ENCODE data around the gene FCN3.
"Not testable (repeated sequence)": the region's sequence is repeated elsewhere in the genome, so short reads cannot be mapped to it uniquely, and the experiment has no call there.

The FCN3 gene

DNA sequence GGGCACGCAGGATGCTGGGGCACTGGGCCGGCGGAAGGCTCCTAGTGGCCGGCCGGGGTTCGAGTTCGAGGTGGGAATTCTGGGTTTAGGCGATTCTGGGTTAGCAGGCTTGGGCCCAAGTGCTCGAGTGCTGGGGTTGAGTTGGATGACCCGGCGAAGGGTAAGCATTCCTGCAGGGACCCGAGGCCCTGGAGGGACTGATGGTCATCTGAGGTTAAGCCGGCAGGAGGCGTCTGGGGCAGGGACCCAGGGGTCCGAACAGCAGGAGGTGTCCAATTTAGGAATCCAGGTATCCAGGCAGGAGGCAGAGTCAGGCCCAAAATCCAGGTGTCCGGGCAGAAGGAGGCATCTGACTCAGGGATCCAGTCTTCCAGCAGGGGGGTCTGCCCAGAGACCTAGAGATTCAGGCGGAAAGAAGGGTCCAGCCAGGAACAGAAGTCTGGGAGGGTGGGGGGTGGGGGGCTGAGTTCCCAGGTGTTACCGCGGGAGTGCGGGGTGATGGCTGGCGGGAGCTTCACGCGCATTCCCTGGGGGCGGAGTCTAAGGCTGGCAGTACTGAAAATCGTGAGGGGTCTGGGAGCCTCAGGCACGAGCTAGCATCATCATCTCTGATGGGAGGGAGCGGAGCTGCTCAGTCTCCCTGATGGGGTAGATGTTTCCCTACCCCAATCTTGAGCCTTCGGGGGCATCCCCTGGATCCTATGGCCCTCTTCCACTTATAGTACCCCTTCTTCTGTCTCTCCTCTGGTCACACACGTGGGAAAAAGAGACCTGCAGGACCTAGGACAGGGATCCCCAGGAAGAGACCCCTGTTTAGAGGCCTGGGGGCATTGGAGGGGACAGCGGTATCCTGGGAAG lies 18.4 kb upstream of the FCN3 start:
- H3K27ac ChIP-seq (ENCODE audit: low read depth, low read length) = no peak overlapping the region
- H3K4me3 ChIP-seq (ENCODE audit: low read depth in 1 of 5, low read length in 5 of 5) = peak overlapping the region in 4 of 5 donors; percentile 27 to 61 (median 58)
- peaks cover 0 to 4% (median 0%) of the 10 kb centered on the region in 5 donors for H3K27me3 ChIP-seq (ENCODE audit: control insufficient read depth in 5 of 5, insufficient read depth in 4 of 5, low read length in 5 of 5)
- H3K9ac ChIP-seq (ENCODE audit: low read length in 5 of 5) = peak overlapping the region; percentile 21 to 72 (median 48)
- H3K9me3 ChIP-seq (ENCODE audit: control insufficient read depth in 5 of 5, low read length in 5 of 5) = no peaks in the 10 kb centered on the region
- no peaks in the 10 kb centered on the region for H3K36me3 ChIP-seq (ENCODE audit: control insufficient read depth in 5 of 5, insufficient read depth in 5 of 5, low read length in 5 of 5)
- H3K4me1 ChIP-seq (ENCODE audit: control insufficient read depth in 5 of 5, insufficient read depth in 5 of 5, low read length in 5 of 5) = peaks cover 4 to 53% (median 24%) of the 10 kb centered on the region in 5 donors

DNA sequence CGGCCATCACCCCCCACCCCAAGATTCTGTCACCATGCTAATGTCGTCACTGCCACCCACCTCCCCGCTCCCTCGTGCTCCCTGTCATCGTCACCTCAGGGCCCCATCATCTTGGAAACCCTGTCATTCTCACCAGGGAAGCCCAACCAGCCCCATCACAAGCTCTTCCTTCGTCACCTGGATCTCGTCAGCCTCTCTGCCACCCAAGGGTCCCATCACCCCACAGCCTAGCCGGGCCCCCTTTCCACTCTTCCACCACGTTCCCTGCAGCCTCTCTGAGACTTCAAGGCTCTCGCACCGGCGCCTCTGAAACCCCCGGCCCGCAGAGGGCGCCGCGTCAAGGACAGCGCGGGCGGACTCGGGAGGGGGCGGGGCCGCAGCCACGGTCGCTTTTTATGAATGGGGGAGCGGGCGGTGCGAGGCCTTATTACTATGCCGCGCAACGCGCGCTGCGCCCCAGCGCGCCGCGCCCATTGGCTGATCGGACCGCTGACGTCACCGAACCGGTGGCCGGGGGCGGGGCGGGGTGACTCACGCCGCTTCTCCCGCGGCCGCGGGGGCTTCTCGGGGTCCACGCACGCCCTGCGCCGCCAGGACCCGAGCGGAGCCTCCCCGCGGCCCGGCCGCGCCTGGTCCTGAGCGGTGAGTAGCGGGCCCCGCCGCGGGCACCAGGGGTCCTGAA lies 17.6 kb upstream of the FCN3 start, which contains the start of gene GPR3:
Gene GPR3 (plus strand): TSS at position 527 of the 682 bp plus-strand sequence. CDS start 1,177 bp downstream, outside the sequence.
- Histone ChIP-seq H3K27me3 (ENCODE audit: control insufficient read depth in 5 of 5, insufficient read depth in 4 of 5, low read length in 5 of 5) (peaks cover 0 to 4% (median 0%) of the 10 kb centered on the region in 5 donors), H3K36me3 (ENCODE audit: control insufficient read depth in 5 of 5, insufficient read depth in 5 of 5, low read length in 5 of 5) (no peaks in the 10 kb centered on the region), H3K4me3 (ENCODE audit: low read depth in 1 of 5, low read length in 5 of 5) (peak within 1 kb of the TSS; percentile 42 to 61 (median 57)), H3K27ac (ENCODE audit: low read depth, low read length) (no peak within 1 kb of the TSS), H3K9me3 (ENCODE audit: control insufficient read depth in 5 of 5, low read length in 5 of 5) (no peaks in the 10 kb centered on the region), H3K9ac (ENCODE audit: low read length in 5 of 5) (peak within 1 kb of the TSS; percentile 21 to 72 (median 49)), H3K4me1 (ENCODE audit: control insufficient read depth in 5 of 5, insufficient read depth in 5 of 5, low read length in 5 of 5) (peaks cover 4 to 52% (median 24%) of the 10 kb centered on the region in 5 donors)

DNA sequence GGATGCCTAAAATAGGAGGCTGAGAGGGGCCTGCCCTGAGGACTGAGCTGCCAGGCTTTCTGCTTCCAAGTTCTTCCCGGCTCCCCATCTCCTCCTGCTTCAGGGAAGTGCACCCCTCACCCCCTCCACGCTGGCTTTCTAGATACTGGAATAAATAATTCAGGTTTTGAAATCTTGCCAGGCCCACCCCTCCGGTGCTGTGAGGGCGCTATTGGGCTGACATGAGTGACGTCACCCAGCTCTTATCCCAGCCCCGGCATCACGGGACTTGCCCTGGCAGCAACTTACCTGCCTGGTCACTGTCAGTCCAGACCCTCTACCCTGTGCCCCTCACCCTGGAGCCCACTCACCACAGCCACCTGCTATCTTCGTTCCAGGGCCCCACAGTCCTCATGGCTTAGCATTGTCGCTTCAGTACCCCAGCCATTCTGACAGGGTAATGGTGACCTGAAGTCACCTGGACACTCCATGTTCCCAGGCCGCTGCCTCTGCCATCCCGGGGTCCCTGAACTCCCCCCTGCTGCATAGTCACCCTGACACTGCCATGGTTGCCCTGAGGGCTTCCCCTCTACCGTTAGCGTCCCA lies 17.0 kb upstream of the FCN3 start:
- Histone ChIP-seq H3K27me3 (ENCODE audit: control insufficient read depth in 5 of 5, insufficient read depth in 4 of 5, low read length in 5 of 5) (peaks cover 0 to 4% (median 0%) of the 10 kb centered on the region in 5 donors), H3K36me3 (ENCODE audit: control insufficient read depth in 5 of 5, insufficient read depth in 5 of 5, low read length in 5 of 5) (no peaks in the 10 kb centered on the region), H3K4me1 (ENCODE audit: control insufficient read depth in 5 of 5, insufficient read depth in 5 of 5, low read length in 5 of 5) (peaks cover 4 to 48% (median 20%) of the 10 kb centered on the region in 5 donors), H3K9me3 (ENCODE audit: control insufficient read depth in 5 of 5, low read length in 5 of 5) (no peaks in the 10 kb centered on the region), H3K9ac (ENCODE audit: low read length in 5 of 5) (peak overlapping the region in 4 of 5 donors; percentile 1 to 58 (median 16)), H3K4me3 (ENCODE audit: low read depth in 1 of 5, low read length in 5 of 5) (peak overlapping the region; percentile 42 to 61 (median 54)), H3K27ac (ENCODE audit: low read depth, low read length) (no peak overlapping the region)

DNA sequence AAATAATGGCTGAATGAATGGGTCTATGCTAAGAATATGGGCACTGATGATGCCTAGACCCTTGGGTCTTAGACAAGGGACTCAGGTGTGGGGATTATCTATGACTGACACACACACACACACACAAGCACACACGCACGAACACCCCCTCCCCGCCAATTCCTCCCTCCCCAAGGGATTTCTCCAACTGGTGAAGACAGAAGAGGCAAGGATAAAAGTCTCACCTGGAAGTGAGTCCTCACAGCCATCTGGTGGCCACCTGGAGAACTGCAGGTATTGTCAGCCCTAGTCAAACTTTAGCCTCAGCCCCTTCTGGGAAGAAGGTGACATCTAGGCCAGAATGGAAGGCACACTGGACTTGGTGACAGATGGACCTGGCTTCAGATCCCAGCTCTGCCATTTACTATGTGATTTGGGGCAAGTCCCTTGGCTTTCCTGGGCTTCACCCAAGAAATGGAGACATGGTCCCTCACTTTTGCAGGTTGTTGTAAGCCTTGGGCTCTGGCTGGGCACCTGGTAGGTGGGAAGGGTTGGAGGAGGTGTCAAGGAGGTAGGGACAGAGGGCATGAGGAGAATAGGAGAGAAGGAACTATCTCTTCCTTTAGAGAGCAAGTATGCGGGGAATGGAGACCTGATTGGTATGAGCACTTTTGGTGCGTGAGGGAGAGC lies 13.8 kb upstream of the FCN3 start:
- peaks cover 0 to 4% (median 0%) of the 10 kb centered on the region in 5 donors for H3K27me3 ChIP-seq (ENCODE audit: control insufficient read depth in 5 of 5, insufficient read depth in 4 of 5, low read length in 5 of 5)
- H3K36me3 ChIP-seq (ENCODE audit: control insufficient read depth in 5 of 5, insufficient read depth in 5 of 5, low read length in 5 of 5) = no peaks in the 10 kb centered on the region
- peaks cover 4 to 39% (median 16%) of the 10 kb centered on the region in 5 donors for H3K4me1 ChIP-seq (ENCODE audit: control insufficient read depth in 5 of 5, insufficient read depth in 5 of 5, low read length in 5 of 5)
- peak overlapping the region in 1 of 5 donors; percentile 33 for H3K9ac ChIP-seq (ENCODE audit: low read length in 5 of 5)
- no peak overlapping the region for H3K27ac ChIP-seq (ENCODE audit: low read depth, low read length)
- H3K9me3 ChIP-seq (ENCODE audit: control insufficient read depth in 5 of 5, low read length in 5 of 5) = no peaks in the 10 kb centered on the region
- no peak overlapping the region for H3K4me3 ChIP-seq (ENCODE audit: low read depth in 1 of 5, low read length in 5 of 5)

DNA sequence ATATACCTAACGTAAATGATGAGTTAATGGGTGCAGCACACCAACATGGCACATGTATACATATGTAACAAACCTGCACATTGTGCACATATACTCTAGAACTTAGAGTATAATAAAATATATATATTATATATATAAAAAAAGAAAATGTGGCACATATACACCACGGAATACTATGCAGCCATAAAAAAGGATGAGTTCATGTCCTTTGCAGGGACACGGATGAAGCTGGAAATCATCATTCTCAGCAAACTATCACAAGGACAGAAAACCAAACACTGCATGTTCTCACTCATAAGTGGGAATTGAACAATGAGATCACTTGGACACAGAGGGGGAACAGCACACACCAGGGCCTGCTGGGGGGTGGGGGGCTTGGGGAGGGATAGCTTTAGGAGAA lies 10.2 kb upstream of the FCN3 start:
- H3K4me1 ChIP-seq (ENCODE audit: control insufficient read depth in 5 of 5, insufficient read depth in 5 of 5, low read length in 5 of 5) = peaks cover 0 to 14% (median 0%) of the 10 kb centered on the region in 5 donors
- not testable (repeated sequence) for H3K36me3 ChIP-seq (ENCODE audit: control insufficient read depth in 5 of 5, insufficient read depth in 5 of 5, low read length in 5 of 5); H3K27me3 ChIP-seq (ENCODE audit: control insufficient read depth in 5 of 5, insufficient read depth in 4 of 5, low read length in 5 of 5); H3K9ac ChIP-seq (ENCODE audit: low read length in 5 of 5); H3K4me3 ChIP-seq (ENCODE audit: low read depth in 1 of 5, low read length in 5 of 5); H3K27ac ChIP-seq (ENCODE audit: low read depth, low read length); H3K9me3 ChIP-seq (ENCODE audit: control insufficient read depth in 5 of 5, low read length in 5 of 5)

DNA sequence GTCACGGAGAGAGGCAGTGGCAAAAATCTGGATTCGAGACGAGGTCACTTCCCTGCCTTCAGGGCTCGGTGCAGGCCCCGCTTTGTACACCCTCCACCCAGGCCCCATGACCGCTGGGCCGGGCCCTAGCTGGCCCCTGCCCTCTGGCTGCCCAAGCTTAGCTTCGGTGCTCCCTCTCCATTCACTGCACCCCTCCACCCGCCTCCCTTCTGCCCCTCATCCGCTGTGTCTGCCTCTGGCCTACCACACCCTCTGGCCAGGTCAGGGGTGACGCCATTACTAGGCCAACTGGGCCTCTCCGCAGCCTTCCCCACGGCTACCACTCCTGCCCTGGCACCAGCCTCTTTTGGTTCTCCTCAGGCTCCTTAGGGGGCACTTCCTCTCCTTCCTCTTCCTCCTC lies 9.0 kb upstream of the FCN3 start:
- no peaks in the 10 kb centered on the region for H3K36me3 ChIP-seq (ENCODE audit: control insufficient read depth in 5 of 5, insufficient read depth in 5 of 5, low read length in 5 of 5)
- no peak overlapping the region for H3K4me3 ChIP-seq (ENCODE audit: low read depth in 1 of 5, low read length in 5 of 5)
- peaks cover 0 to 9% (median 0%) of the 10 kb centered on the region in 5 donors for H3K4me1 ChIP-seq (ENCODE audit: control insufficient read depth in 5 of 5, insufficient read depth in 5 of 5, low read length in 5 of 5)
- H3K9ac ChIP-seq (ENCODE audit: low read length in 5 of 5) = no peak overlapping the region
- H3K9me3 ChIP-seq (ENCODE audit: control insufficient read depth in 5 of 5, low read length in 5 of 5) = no peaks in the 10 kb centered on the region
- no peak overlapping the region for H3K27ac ChIP-seq (ENCODE audit: low read depth, low read length)
- H3K27me3 ChIP-seq (ENCODE audit: control insufficient read depth in 5 of 5, insufficient read depth in 4 of 5, low read length in 5 of 5) = peaks cover 0 to 9% (median 0%) of the 10 kb centered on the region in 5 donors

DNA sequence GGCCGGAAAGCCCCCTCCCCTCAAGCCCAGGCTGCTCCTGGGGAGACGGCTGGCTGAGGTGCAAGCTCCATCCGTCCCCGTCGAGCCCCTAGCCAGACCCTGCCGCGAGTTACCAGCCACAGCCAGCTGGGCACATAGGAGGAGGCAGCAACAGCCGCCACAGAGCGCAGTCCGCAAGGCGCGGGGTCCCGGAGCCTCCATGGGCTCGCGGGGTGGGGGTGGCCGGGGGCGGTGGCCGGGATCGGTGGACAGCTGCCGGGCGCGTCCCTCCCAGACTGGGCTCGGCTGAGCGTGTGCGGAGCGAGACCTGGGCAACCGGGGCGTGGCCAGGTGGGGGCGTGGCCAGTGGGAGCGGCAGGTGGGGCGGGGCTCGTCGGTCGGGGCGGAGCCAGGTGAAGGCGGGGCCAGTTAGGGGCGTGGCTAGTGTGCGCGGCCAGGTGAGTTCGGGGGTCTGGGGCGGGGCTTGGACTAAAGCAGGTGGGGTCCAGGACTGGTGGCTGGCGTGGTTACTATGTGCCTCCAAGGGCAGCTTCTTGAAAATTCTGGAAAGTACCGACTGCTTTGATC lies 8.5 kb upstream of the FCN3 start, which contains the start of gene CD164L2:
Gene CD164L2 (minus strand): TSS at position 295 of the 567 bp plus-strand sequence. CDS start 94 bp downstream, at position 201.
- no peaks in the 10 kb centered on the region for H3K9me3 ChIP-seq (ENCODE audit: control insufficient read depth in 5 of 5, low read length in 5 of 5)
- no peak within 1 kb of the TSS for H3K9ac ChIP-seq (ENCODE audit: low read length in 5 of 5)
- H3K4me3 ChIP-seq (ENCODE audit: low read depth in 1 of 5, low read length in 5 of 5) = no peak within 1 kb of the TSS
- H3K27ac ChIP-seq (ENCODE audit: low read depth, low read length) = no peak within 1 kb of the TSS
- H3K4me1 ChIP-seq (ENCODE audit: control insufficient read depth in 5 of 5, insufficient read depth in 5 of 5, low read length in 5 of 5) = peaks cover 0 to 3% (median 0%) of the 10 kb centered on the region in 5 donors
- H3K36me3 ChIP-seq (ENCODE audit: control insufficient read depth in 5 of 5, insufficient read depth in 5 of 5, low read length in 5 of 5) = no peaks in the 10 kb centered on the region
- H3K27me3 ChIP-seq (ENCODE audit: control insufficient read depth in 5 of 5, insufficient read depth in 4 of 5, low read length in 5 of 5) = peaks cover 0 to 9% (median 0%) of the 10 kb centered on the region in 5 donors

DNA sequence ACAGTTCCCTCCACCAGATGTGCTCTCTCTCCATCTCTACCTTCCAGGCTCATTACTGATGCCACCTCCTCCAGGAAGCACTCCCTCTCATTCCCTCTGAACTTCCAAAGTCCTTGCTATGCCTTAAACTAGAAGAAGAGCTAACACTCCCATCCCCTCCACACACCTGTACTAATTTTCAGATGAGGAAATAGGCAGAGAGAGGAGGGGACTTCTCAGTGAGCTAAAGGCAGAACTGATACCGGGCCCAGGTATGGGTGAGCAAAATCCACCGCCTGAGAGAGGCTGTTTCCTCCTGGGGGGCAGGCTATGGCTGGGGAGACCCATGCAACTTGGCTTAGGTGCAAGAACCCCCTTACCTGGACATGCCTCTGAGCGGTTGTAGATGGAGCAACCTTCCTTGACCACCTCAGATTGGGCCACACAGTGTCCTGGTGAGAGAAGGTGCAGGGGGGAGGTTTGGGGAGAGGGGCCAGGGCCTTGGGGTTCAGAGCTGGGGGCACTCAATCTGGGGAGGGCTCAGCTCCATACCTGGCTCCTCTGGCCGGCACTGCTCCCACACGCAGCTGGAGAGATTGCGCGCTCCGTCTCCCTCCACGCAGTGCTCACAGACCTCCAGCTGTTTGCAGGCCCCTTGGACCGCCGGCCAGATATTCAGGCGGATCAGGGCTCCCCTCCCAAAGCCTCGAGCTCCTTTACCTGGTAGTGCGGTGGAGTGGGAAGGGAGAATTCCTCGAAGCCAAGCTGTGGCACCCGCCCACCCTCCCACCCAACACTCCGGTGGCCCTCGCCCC lies 7.5 kb upstream of the FCN3 start:
- Histone ChIP-seq H3K36me3 (ENCODE audit: control insufficient read depth in 5 of 5, insufficient read depth in 5 of 5, low read length in 5 of 5) (no peaks in the 10 kb centered on the region), H3K4me1 (ENCODE audit: control insufficient read depth in 5 of 5, insufficient read depth in 5 of 5, low read length in 5 of 5) (peaks cover 0 to 8% (median 0%) of the 10 kb centered on the region in 5 donors), H3K4me3 (ENCODE audit: low read depth in 1 of 5, low read length in 5 of 5) (no peak overlapping the region), H3K9ac (ENCODE audit: low read length in 5 of 5) (no peak overlapping the region), H3K9me3 (ENCODE audit: control insufficient read depth in 5 of 5, low read length in 5 of 5) (no peaks in the 10 kb centered on the region), H3K27ac (ENCODE audit: low read depth, low read length) (no peak overlapping the region), H3K27me3 (ENCODE audit: control insufficient read depth in 5 of 5, insufficient read depth in 4 of 5, low read length in 5 of 5) (peaks cover 0 to 9% (median 0%) of the 10 kb centered on the region in 5 donors)
